SU-DHL-6 (cell line): ENCODE data around the gene ZFYVE21.
A peak's percentile ranks its signal among the peaks of the same experiment; 100 is the strongest.

Experiments
- H2AFZ ChIP-seq: fragments of 200-600 bp; sonication (generic); 2 replicates; pipeline ENCODE4 v1.6.1; 2014; ENCODE audit warnings: low read depth, mild to moderate bottlenecking, moderate library complexity, mixed read lengths, antibody characterized with exemption, low read length; ENCODE audit not compliant: severe bottlenecking
- H3F3A ChIP-seq: fragments of 200-600 bp; shearing (Covaris generic); 2 replicates; pipeline ENCODE4 v1.6.0; 2016; ENCODE audit warnings: antibody characterized with exemption, mild to moderate bottlenecking; ENCODE audit not compliant: insufficient read depth
- H3K27ac ChIP-seq: fragments of 200-600 bp; sonication (generic); 2 replicates; pipeline ENCODE4 v1.5.1; 2016; ENCODE audit warnings: low read depth, mild to moderate bottlenecking, low read length, moderate library complexity, mixed read lengths
- H3K27me3 ChIP-seq: fragments of 200-600 bp; sonication (generic), shearing (Covaris generic); 2 replicates; pipeline ENCODE4 v1.6.0; 2014; ENCODE audit warnings: mild to moderate bottlenecking, low read length
- H3K36me3 ChIP-seq: fragments of 200-600 bp; sonication (generic); 2 replicates; pipeline ENCODE4 v1.6.1; 2014; ENCODE audit warnings: mild to moderate bottlenecking, low read length, mixed read lengths
- H3K4me2 ChIP-seq: fragments of 300-600, 200-600 bp; shearing (Covaris generic), sonication (generic); 2 replicates; pipeline ENCODE4 v1.6.0; 2014; ENCODE audit warnings: low read length, low read depth, mild to moderate bottlenecking; ENCODE audit not compliant: poor library complexity, severe bottlenecking
- H3K4me3 ChIP-seq: fragments of 200-600 bp; sonication (generic); 2 replicates; pipeline ENCODE4 v1.5.1; 2014; ENCODE audit warnings: antibody characterized with exemption, low read length, mild to moderate bottlenecking, mixed read lengths; ENCODE audit not compliant: insufficient read depth, poor library complexity, severe bottlenecking
- H3K79me2 ChIP-seq: fragments of 200-600 bp; sonication (generic); 2 replicates; pipeline ENCODE4 v1.6.1; 2014; ENCODE audit warnings: mild to moderate bottlenecking, low read length, moderate library complexity; ENCODE audit not compliant: insufficient read depth
- H3K9ac ChIP-seq: fragments of 200-600 bp; sonication (generic); 2 replicates; pipeline ENCODE4 v1.7.0; 2014; ENCODE audit warnings: mild to moderate bottlenecking, low read length
- H3K9me2 ChIP-seq: fragments of 200-600 bp; sonication (generic); replicated peaks from 2 replicates; pipeline ENCODE4 v1.6.1; 2014; ENCODE audit warnings: low read length; ENCODE audit not compliant: insufficient read depth
- H3K9me3 ChIP-seq: fragments of 200-600 bp; sonication (generic); 2 replicates; pipeline ENCODE4 v1.6.1; 2014; ENCODE audit warnings: low read length, mixed read lengths; ENCODE audit not compliant: insufficient read depth
- H4K20me1 ChIP-seq: fragments of 200-600 bp; sonication (generic); 2 replicates; pipeline ENCODE4 v1.6.1; 2014; ENCODE audit warnings: low read depth, mild to moderate bottlenecking, antibody characterized with exemption, low read length, moderate library complexity, mixed read lengths
- CTCF ChIP-seq: fragments of 200-600 bp; sonication (generic); IDR thresholded peaks from one replicate; pipeline ENCODE4 v1.5.1; 2017; ENCODE audit warnings: antibody characterized with exemption, mild to moderate bottlenecking, low read length, moderate library complexity; ENCODE audit not compliant: insufficient read depth, poor library complexity, severe bottlenecking
- EZH2phosphoT487 ChIP-seq: fragments of 200-600 bp; sonication (generic), shearing (Covaris generic); conservative IDR thresholded peaks from 2 replicates; pipeline ENCODE4 v1.6.1; 2018; ENCODE audit warnings: mild to moderate bottlenecking, antibody characterized with exemption, low read length, moderate library complexity, mixed read lengths

Gene ZFYVE21

GRCh38 chr14:103712633-103713247, 2.9 kb upstream of the ZFYVE21 start:
- H3K9me2 ChIP-seq = no peaks in the 10 kb centered on the region
- H4K20me1 ChIP-seq = no peaks in the 10 kb centered on the region
- H3K27ac ChIP-seq = no peak overlapping the region; the same call in 1 of the 2 replicates
- H2AFZ ChIP-seq = no peak overlapping the region
- H3K27me3 ChIP-seq = no peaks in the 10 kb centered on the region
- H3K4me2 ChIP-seq = peak overlapping the region; percentile 99
- H3K36me3 ChIP-seq = no peaks in the 10 kb centered on the region
- H3K79me2 ChIP-seq = peaks cover 43% of the 10 kb centered on the region
- H3K9ac ChIP-seq = peak overlapping the region; percentile 97; the same call in 1 of the 2 replicates
- TF ChIP-seq EZH2phosphoT487 (no peak), CTCF (no peak)
- no peak overlapping the region for H3K4me3 ChIP-seq
- H3F3A ChIP-seq = 0 out of 2 replicates have a peak, but pooled peaks cover 6% of the 10 kb centered on the region
- no peaks in the 10 kb centered on the region for H3K9me3 ChIP-seq

GRCh38 chr14:103713304-103714062, 2.1 kb upstream of the ZFYVE21 start:
- H3K36me3 ChIP-seq = no peaks in the 10 kb centered on the region
- H3K4me2 ChIP-seq = peak overlapping the region; percentile 99
- peak overlapping the region; percentile 72 for H3K4me3 ChIP-seq
- H3K9me3 ChIP-seq = no peaks in the 10 kb centered on the region
- H3K9ac ChIP-seq = peak overlapping the region; percentile 97
- H3K27ac ChIP-seq = peak overlapping the region; percentile 69
- H3K9me2 ChIP-seq = no peaks in the 10 kb centered on the region
- peaks cover 50% of the 10 kb centered on the region for H3K79me2 ChIP-seq
- H2AFZ ChIP-seq = no peak overlapping the region
- TF ChIP-seq EZH2phosphoT487 (no peak), CTCF (no peak)
- 0 out of 2 replicates have a peak, but pooled peaks cover 6% of the 10 kb centered on the region for H3F3A ChIP-seq
- H3K27me3 ChIP-seq = no peaks in the 10 kb centered on the region
- no peaks in the 10 kb centered on the region for H4K20me1 ChIP-seq

- Histone ChIP-seq H3K9ac (peak overlapping the region; percentile 97), H3K27me3 (no peaks in the 10 kb centered on the region), H3K4me2 (peak overlapping the region; percentile 99), H3F3A (0 out of 2 replicates have a peak, but pooled peaks cover 6% of the 10 kb centered on the region), H4K20me1 (no peaks in the 10 kb centered on the region), H3K9me3 (no peaks in the 10 kb centered on the region), H2AFZ (no peak overlapping the region), H3K79me2 (peaks cover 56% of the 10 kb centered on the region), H3K9me2 (no peaks in the 10 kb centered on the region), H3K27ac (peak overlapping the region; percentile 69), H3K36me3 (no peaks in the 10 kb centered on the region), H3K4me3 (peak overlapping the region; percentile 72)
- no peak for TF ChIP-seq CTCF
- TF ChIP-seq EZH2phosphoT487 = no peak
Observed at GRCh38 chr14:103714063-103714724, 1.4 kb upstream of the ZFYVE21 start.
